ENCODE data around the gene VAMP2.

The VAMP2 gene

DNA sequence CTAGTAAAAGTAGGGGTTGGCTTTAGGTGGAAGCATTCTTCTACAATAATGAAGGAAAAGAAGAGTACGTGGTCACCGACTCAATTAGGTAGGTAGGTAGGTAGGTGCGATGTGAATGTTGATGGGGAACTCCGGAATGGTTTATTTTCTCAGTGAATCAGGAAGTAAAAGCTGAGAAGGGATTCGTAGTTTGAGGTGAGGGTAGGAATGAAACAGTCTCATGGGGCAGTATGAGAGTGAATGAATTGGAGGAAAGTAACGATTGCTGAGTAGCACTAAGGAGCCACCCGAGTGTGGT is 24.4 kb downstream of the VAMP2 start:
- Mint-ChIP-seq H3K27me3 (ENCODE audit: low read depth, poor library complexity) (peaks cover 7% of the 10 kb centered on the region), H3K9me3 (no peaks in the 10 kb centered on the region), H3K4me1 (peaks cover 9% of the 10 kb centered on the region), H3K36me3 (ENCODE audit: low read depth) (peaks cover 11% of the 10 kb centered on the region), H3K4me3 (no peak overlapping the region), H3K27ac (no peak overlapping the region)
- no peak for DNase-seq
- TF ChIP-seq, protein P1, sequence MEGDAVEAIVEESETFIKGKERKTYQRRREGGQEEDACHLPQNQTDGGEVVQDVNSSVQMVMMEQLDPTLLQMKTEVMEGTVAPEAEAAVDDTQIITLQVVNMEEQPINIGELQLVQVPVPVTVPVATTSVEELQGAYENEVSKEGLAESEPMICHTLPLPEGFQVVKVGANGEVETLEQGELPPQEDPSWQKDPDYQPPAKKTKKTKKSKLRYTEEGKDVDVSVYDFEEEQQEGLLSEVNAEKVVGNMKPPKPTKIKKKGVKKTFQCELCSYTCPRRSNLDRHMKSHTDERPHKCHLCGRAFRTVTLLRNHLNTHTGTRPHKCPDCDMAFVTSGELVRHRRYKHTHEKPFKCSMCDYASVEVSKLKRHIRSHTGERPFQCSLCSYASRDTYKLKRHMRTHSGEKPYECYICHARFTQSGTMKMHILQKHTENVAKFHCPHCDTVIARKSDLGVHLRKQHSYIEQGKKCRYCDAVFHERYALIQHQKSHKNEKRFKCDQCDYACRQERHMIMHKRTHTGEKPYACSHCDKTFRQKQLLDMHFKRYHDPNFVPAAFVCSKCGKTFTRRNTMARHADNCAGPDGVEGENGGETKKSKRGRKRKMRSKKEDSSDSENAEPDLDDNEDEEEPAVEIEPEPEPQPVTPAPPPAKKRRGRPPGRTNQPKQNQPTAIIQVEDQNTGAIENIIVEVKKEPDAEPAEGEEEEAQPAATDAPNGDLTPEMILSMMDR (IDR thresholded peaks at IDR 0.05): no peak

DNA sequence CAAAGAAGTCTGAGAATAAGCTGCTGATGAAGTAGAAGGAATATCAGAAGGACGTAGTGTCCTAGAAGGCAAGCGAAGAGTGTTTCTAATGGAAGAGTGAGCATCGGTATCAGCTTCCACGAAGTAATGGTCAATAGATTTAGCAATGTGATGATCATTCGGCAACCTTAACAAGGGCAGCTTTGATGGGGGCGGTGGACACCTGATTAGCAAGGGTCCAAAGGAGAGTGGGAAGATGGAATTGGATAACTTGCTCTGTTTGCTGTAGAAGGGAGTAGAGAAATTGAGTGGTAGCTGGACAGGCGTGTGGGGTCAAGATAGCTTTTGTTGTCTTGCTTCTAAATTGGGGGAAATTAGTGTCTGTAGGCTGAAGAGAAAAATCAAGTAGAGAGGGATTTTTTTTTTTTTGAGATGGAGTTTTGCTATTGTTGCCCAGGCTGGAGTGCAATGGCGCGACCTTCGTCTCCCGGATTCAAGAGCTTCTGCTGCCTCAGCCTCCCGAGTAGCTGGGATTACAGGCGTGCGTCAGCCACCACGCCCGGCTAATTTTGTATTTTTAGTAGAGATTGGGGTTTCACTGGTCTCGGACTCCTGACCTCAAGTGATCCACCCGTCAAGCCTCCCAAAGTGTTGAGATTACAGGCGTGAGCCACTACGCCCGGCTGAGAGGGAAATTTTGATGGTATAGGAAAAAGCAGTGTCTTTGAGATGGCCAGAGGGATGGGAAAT is 24.9 kb downstream of the VAMP2 start:
- peaks cover 12% of the 10 kb centered on the region for H3K27me3 Mint-ChIP-seq (ENCODE audit: low read depth, poor library complexity)
- peaks cover 12% of the 10 kb centered on the region for H3K4me1 Mint-ChIP-seq
- no peak overlapping the region for H3K27ac Mint-ChIP-seq
- H3K9me3 Mint-ChIP-seq: no peaks in the 10 kb centered on the region
- H3K4me3 Mint-ChIP-seq: no peak overlapping the region
- H3K36me3 Mint-ChIP-seq (ENCODE audit: low read depth): peaks cover 11% of the 10 kb centered on the region
- no peak for DNase-seq
- TF ChIP-seq, protein P1 (IDR thresholded peaks at IDR 0.05): no peak

DNA sequence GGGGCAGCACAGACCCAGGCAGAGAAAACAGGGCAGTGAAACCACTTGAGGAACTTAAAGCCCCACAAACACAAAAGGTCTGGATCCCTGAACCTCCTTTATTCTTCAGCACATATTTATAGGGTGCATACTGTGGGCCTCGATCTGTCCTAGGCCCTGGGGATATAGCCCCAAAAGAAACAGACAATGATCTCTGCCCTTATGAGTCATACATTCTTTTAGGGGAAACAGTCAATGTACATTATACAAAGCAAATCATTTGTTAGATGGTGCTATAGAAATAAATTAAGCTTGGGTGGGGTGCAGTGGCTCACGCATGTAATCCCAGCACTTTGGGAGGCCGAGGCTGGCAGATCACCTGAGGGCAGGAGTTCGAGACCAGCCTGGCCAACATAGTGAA is 28.8 kb downstream of the VAMP2 start:
- H3K4me3 Mint-ChIP-seq: no peak overlapping the region
- DNase-seq: no peak
- no peaks in the 10 kb centered on the region for H3K36me3 Mint-ChIP-seq (ENCODE audit: low read depth)
- TF ChIP-seq, protein P1 (IDR thresholded peaks at IDR 0.05): no peak
- no peak overlapping the region for H3K27ac Mint-ChIP-seq
- peaks cover 31% of the 10 kb centered on the region for H3K27me3 Mint-ChIP-seq (ENCODE audit: low read depth, poor library complexity)
- no peaks in the 10 kb centered on the region for H3K9me3 Mint-ChIP-seq
- H3K4me1 Mint-ChIP-seq: peaks cover 12% of the 10 kb centered on the region

DNA sequence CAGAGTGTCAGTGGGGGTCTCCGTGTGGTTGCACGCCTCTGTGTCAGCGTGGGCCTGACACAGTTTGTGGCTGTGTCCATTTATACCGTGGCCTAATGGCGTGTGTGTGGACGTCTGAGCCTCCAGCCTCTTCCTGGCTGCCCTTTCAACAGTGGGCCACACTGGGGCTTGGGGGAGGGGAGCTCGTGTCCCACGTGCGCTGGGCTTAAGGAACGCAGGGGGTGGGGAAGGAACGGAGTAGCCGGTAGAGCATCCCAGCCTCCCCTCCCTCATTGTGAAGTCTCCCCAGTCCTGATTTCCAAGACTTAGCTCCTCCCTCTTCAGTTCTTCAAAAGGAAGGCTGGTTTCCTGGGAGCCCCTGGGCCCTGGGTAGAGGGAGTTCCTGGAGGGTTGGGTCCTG is 29.3 kb downstream of the VAMP2 start:
- TF ChIP-seq, protein P1 (IDR thresholded peaks at IDR 0.05): no peak

DNA sequence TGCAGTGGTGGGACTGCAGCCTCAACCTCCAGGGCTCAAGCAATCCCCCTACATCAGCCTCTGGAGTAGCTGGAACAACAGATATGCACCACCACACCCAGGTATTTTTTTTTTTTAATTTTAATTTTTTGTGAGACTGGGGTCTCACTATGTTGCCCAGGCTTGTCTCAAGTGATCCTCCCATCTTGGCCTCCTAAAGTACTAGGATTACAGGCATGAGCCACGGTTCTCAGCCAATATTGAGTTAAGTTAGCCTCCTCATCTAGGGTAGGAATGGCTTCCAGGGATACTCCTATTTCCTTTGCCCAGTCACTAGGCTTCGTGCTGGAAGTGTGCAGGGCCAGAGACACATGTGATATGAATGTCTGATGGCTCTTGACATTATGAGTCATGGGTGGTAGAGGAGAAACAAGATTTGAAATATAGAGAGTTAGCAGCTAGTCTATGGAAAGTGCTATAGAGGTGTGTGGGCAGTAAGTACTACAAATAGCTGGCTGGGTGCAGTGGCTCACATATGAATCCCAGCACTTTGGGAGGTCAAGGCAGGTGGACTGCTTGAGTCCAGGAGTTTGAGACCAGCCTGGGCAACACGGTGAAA is 30.8 kb downstream of the VAMP2 start:
- Mint-ChIP-seq H3K9me3 (no peaks in the 10 kb centered on the region), H3K4me1 (peaks cover 17% of the 10 kb centered on the region), H3K27ac (no peak overlapping the region), H3K4me3 (no peak overlapping the region), H3K36me3 (ENCODE audit: low read depth) (no peaks in the 10 kb centered on the region), H3K27me3 (ENCODE audit: low read depth, poor library complexity) (peaks cover 39% of the 10 kb centered on the region)
- DNase-seq: no peak
- TF ChIP-seq, protein P1 (IDR thresholded peaks at IDR 0.05): no peak

More for the DNA sequence above, 29.3 kb downstream of the VAMP2 start:
- no peak for DNase-seq
- Mint-ChIP-seq H3K36me3 (ENCODE audit: low read depth) (no peaks in the 10 kb centered on the region), H3K9me3 (no peaks in the 10 kb centered on the region), H3K4me1 (peaks cover 12% of the 10 kb centered on the region), H3K27ac (no peak overlapping the region), H3K4me3 (no peak overlapping the region), H3K27me3 (ENCODE audit: low read depth, poor library complexity) (peaks cover 33% of the 10 kb centered on the region)
